Naive thymus-derived CD8-positive, alpha-beta T cell (primary cell): ENCODE measurements around the gene ZNF652. TPM values are rescaled to one million over a fixed set of nuclear protein-coding genes. Genes with fewer than 3 reads are reported as not detected.

Source experiments
- ATAC-seq, 2 donors: fragments of 150-1000 bp; cut with Tn5 transposase in 1 of 2; sonication (Bioruptor Pico), chemical (Tn5 transposase) in 1 of 2; 1 replicate in 1 of 2; 2 replicates in 1 of 2; pipeline ENCODE4 v1.10.0; 2021; ENCODE audit warnings: mild to moderate bottlenecking in 2 of 2, moderate library complexity in 2 of 2
- POLR2A ChIA-PET: fragments of 350-600 bp; sonication (Branson Sonifier 250); formaldehyde crosslinking; loops from one replicate; lab custom pipeline; 2021; ENCODE audit warnings: antibody characterized with exemption; lab: Charles Lee
- DNase-seq, 10 donors: peaks; one replicate each; pipeline versions ENCODE4 v3.0.0 to v3.0.0-alpha.2; 2020 to 2022
- H3K27ac Mint-ChIP-seq, 10 donors: one replicate each; pipeline ENCODE4 v1.8.0; 2020 to 2022; ENCODE audit warnings: mild to moderate bottlenecking in 10 of 10, mixed read lengths in 10 of 10, moderate library complexity in 4 of 10, inconsistent platforms in 1 of 10
- H3K27me3 Mint-ChIP-seq, 5 donors: one replicate each; pipeline ENCODE4 v1.8.0; 2021 to 2022; ENCODE audit warnings: mixed read lengths in 5 of 5
- H3K36me3 Mint-ChIP-seq, 3 donors: one replicate each; pipeline ENCODE4 v1.8.0; 2020 to 2022; ENCODE audit warnings: mixed read lengths in 3 of 3, mild to moderate bottlenecking in 2 of 3, inconsistent platforms in 1 of 3
- H3K4me1 Mint-ChIP-seq, 4 donors: one replicate each; pipeline ENCODE4 v1.8.0; 2021 to 2022; ENCODE audit warnings: mixed read lengths in 4 of 4
- H3K4me3 Mint-ChIP-seq, 10 donors: one replicate each; pipeline ENCODE4 v1.8.0; 2020 to 2022; ENCODE audit warnings: mild to moderate bottlenecking in 10 of 10, mixed read lengths in 10 of 10, moderate library complexity in 6 of 10, inconsistent platforms in 1 of 10
- H3K9me3 Mint-ChIP-seq, 9 donors: one replicate each; pipeline ENCODE4 v1.8.0; 2020 to 2022; ENCODE audit warnings: mixed read lengths in 9 of 9, mild to moderate bottlenecking in 3 of 9, inconsistent platforms in 1 of 9, moderate library complexity in 1 of 9
- microRNA-seq: library from miRNA; unstranded; fragments of <30 nt; microRNA quantifications from one replicate; pipeline ENCODE4 v1.2.0, GENCODE V29; 2022; ENCODE audit warnings: borderline microRNAs expressed
- polyA plus RNA-seq, 3 donors: library from polyadenylated mRNA; unstranded; fragments of 300-500 nt; fragmentation: Illumina TruSeq; gene quantifications; one replicate each; pipeline ENCODE4 v1.2.3, GENCODE V29; 2021
- total RNA-seq, 8 experiments: library from RNA in 2 of 8; stranded (reverse) in 2 of 8; gene quantifications; one replicate each; pipeline ENCODE4 v1.2.3 and lab custom pipeline; 2021 to 2026

ZNF652 gene
- total and polyA plus RNA-seq, 5 experiments from 2014 or later, result 19.9 to 62.2 (median 20.8) TPM

- POLR2A ChIA-PET, result no interaction called here
- H3K4me1 Mint-ChIP-seq, result peaks cover 0 to 2% (median 0%) of the 10 kb centered on the region in 4 donors
- ATAC-seq (no peak), DNase-seq (no peak)
- peaks cover 0 to 1% (median 0%) of the 10 kb centered on the region in 5 donors for H3K27me3 Mint-ChIP-seq
- no peaks in the 10 kb centered on the region for H3K9me3 Mint-ChIP-seq
- H3K4me3 Mint-ChIP-seq, result no peak overlapping the region
- no peaks in the 10 kb centered on the region for H3K36me3 Mint-ChIP-seq
- H3K27ac Mint-ChIP-seq, result no peak overlapping the region
Measured at GRCh38 chr17:49255125-49255524, 106.9 kb downstream of the ZNF652 start.

GRCh38 chr17:49254066-49254465 lies 108.0 kb downstream of the ZNF652 start:
- no peak for DNase-seq
- no peaks in the 10 kb centered on the region for H3K36me3 Mint-ChIP-seq
- POLR2A ChIA-PET, result no interaction called here
- no peaks in the 10 kb centered on the region for H3K9me3 Mint-ChIP-seq
- H3K27ac Mint-ChIP-seq, result peak overlapping the region in 1 of 10 donors; percentile 63
- no peak overlapping the region for H3K4me3 Mint-ChIP-seq
- H3K27me3 Mint-ChIP-seq, result peaks cover 0 to 3% (median 0%) of the 10 kb centered on the region in 5 donors
- no peak for ATAC-seq
- H3K4me1 Mint-ChIP-seq, result no peaks in the 10 kb centered on the region

GRCh38 chr17:49252148-49252695 lies 109.8 kb downstream of the ZNF652 start:
- Mint-ChIP-seq H3K36me3 (no peaks in the 10 kb centered on the region), H3K4me1 (no peaks in the 10 kb centered on the region), H3K9me3 (no peaks in the 10 kb centered on the region), H3K4me3 (no peak overlapping the region), H3K27ac (peak overlapping the region in 1 of 10 donors; percentile 9), H3K27me3 (peaks cover 0 to 6% (median 0%) of the 10 kb centered on the region in 5 donors)
- DNase-seq (no peak), ATAC-seq (no peak)
- POLR2A ChIA-PET, result no interaction called here

GRCh38 chr17:49249890-49250522 lies 112.0 kb downstream of the ZNF652 start:
- Mint-ChIP-seq H3K36me3 (no peaks in the 10 kb centered on the region), H3K27me3 (peaks cover 0 to 9% (median 0%) of the 10 kb centered on the region in 5 donors), H3K9me3 (no peaks in the 10 kb centered on the region), H3K27ac (no peak overlapping the region), H3K4me3 (no peak overlapping the region), H3K4me1 (no peaks in the 10 kb centered on the region)
- ATAC-seq (no peak), DNase-seq (no peak)
- POLR2A ChIA-PET, result no interaction called here

GRCh38 chr17:49249292-49249794 lies 112.7 kb downstream of the ZNF652 start:
- Mint-ChIP-seq H3K27me3 (peaks cover 0 to 9% (median 0%) of the 10 kb centered on the region in 5 donors), H3K36me3 (no peaks in the 10 kb centered on the region), H3K9me3 (no peaks in the 10 kb centered on the region), H3K4me3 (no peak overlapping the region), H3K4me1 (no peaks in the 10 kb centered on the region), H3K27ac (no peak overlapping the region)
- ATAC-seq (no peak), DNase-seq (no peak)
- POLR2A ChIA-PET, result no interaction called here

GRCh38 chr17:49247944-49248343 lies 114.1 kb downstream of the ZNF652 start:
- peak overlapping the region in 1 of 10 donors; percentile 81 for H3K27ac Mint-ChIP-seq
- H3K4me3 Mint-ChIP-seq, result no peak overlapping the region
- no peaks in the 10 kb centered on the region for H3K4me1 Mint-ChIP-seq
- no peaks in the 10 kb centered on the region for H3K36me3 Mint-ChIP-seq
- no peaks in the 10 kb centered on the region for H3K9me3 Mint-ChIP-seq
- POLR2A ChIA-PET, result no interaction called here
- ATAC-seq, result no peak
- no peak for DNase-seq
- peaks cover 0 to 9% (median 0%) of the 10 kb centered on the region in 5 donors for H3K27me3 Mint-ChIP-seq

- DNase-seq, result peak in 1 of 10 donors; percentile 4
- POLR2A ChIA-PET, result interaction anchor here (0.7 kb wide), 1 partner anchor 15 kb away, joined by 5 read pairs; no protein-coding TSS in a partner anchor
- Mint-ChIP-seq H3K27me3 (peaks cover 0 to 11% (median 0%) of the 10 kb centered on the region in 5 donors), H3K27ac (peak overlapping the region in 1 of 10 donors; percentile 38), H3K4me1 (no peaks in the 10 kb centered on the region), H3K4me3 (no peak overlapping the region), H3K36me3 (no peaks in the 10 kb centered on the region), H3K9me3 (no peaks in the 10 kb centered on the region)
- no peak for ATAC-seq
Measured at GRCh38 chr17:49244839-49245238, 117.2 kb downstream of the ZNF652 start.

Small RNA genes within 50 kb of the gene (microRNA-seq; reads per million reads assigned to microRNA genes)
- gene MIR6129, result not detected

Other genes with a start within 250 kb of the ZNF652 start
- gene B4GALNT2, start 229.5 kb downstream of the ZNF652 start, total RNA-seq, result under 1 TPM in 1 of 2 experiments, not detected in 1; 0.05 TPM
- gene B4GALNT2, start 229.5 kb downstream of the ZNF652 start, polyA plus RNA-seq, result not detected
- gene GNGT2, start 151.7 kb downstream of the ZNF652 start, total RNA-seq, result 1 to 10 TPM; 4.7 to 7.0 TPM
- gene GNGT2, start 151.7 kb downstream of the ZNF652 start, polyA plus RNA-seq, result 10 to 100 TPM; 14.7 to 25.8 (median 17.1) TPM
- 10 to 100 TPM; 16.6 to 16.9 TPM for gene ABI3, start 151.5 kb downstream of the ZNF652 start, total RNA-seq
- gene ABI3, start 151.5 kb downstream of the ZNF652 start, polyA plus RNA-seq, result 10 to 100 TPM; 27.7 to 50.7 (median 48.4) TPM
- gene PHOSPHO1, start 131.5 kb downstream of the ZNF652 start, total RNA-seq, result not detected
- gene PHOSPHO1, start 131.5 kb downstream of the ZNF652 start, polyA plus RNA-seq, result under 1 TPM; 0.25 to 0.62 (median 0.35) TPM
- 10 to 100 TPM; 61.8 to 70.0 TPM for gene PHB1, start 52.6 kb upstream of the ZNF652 start, total RNA-seq
- 100 to 1,000 TPM; 156 to 196 (median 164) TPM for gene PHB1, start 52.6 kb upstream of the ZNF652 start, polyA plus RNA-seq
- under 1 TPM in 1 of 2 experiments, not detected in 1; 0.47 TPM for gene NGFR, start 133.0 kb upstream of the ZNF652 start, total RNA-seq
- gene NGFR, start 133.0 kb upstream of the ZNF652 start, polyA plus RNA-seq, result not detected
- gene NXPH3, start 213.6 kb upstream of the ZNF652 start, total RNA-seq, result not detected
- not detected for gene NXPH3, start 213.6 kb upstream of the ZNF652 start, polyA plus RNA-seq